Muscle of leg (tissue), 11 donors: ENCODE data around the gene PDCD10. TPM values are rescaled to one million over a fixed set of nuclear protein-coding genes. Genes with fewer than 3 reads are reported as not detected.
A peak's percentile ranks its signal among the peaks of the same experiment; 100 is the strongest.

Experiments used
- DNase-seq: peaks from one replicate; pipeline ENCODE4 v3.0.0; 2013
- H3K27ac ChIP-seq: one replicate; pipeline ENCODE4 v1.5.1; 2013; ENCODE audit warnings: mild to moderate bottlenecking, low read length, control low read depth
- H3K27me3 ChIP-seq: one replicate; pipeline ENCODE4 v1.6.1; 2013; ENCODE audit warnings: low read length; ENCODE audit not compliant: control insufficient read depth, insufficient read depth
- H3K36me3 ChIP-seq: one replicate; pipeline ENCODE4 v1.6.1; 2013; ENCODE audit warnings: low read length; ENCODE audit not compliant: control insufficient read depth, insufficient read depth
- H3K4me1 ChIP-seq: one replicate; pipeline ENCODE4 v1.6.1; 2013; ENCODE audit warnings: low read length; ENCODE audit not compliant: control insufficient read depth, insufficient read depth
- H3K4me3 ChIP-seq: one replicate; pipeline ENCODE4 v1.5.1; 2013; ENCODE audit warnings: low read length, control low read depth
- H3K9me3 ChIP-seq: replicated peaks from 2 replicates; pipeline ENCODE4 v1.6.1; 2013; ENCODE audit warnings: low read depth, low read length; ENCODE audit not compliant: control insufficient read depth
- WGBS: methylation state at CpG from one replicate; pipeline ENCODE4 v1.1.5; 2013; ENCODE audit warnings: missing lambda C conversion rate; ENCODE audit not compliant: insufficient coverage; 5-methylcytosine and 5-hydroxymethylcytosine counted together
- polyA plus RNA-seq, 8 donors: library from polyadenylated mRNA; unstranded; fragments of 120-200 nt; gene quantifications; one replicate each; pipeline versions ENCODE4 v1.2.1 to v1.2.3, GENCODE V29; 2013; ENCODE audit warnings: inconsistent platforms in 1 of 8, low replicate concordance in 1 of 8; ENCODE audit not compliant: insufficient read length in 8 of 8, insufficient read depth in 1 of 8
- total RNA-seq: library from RNA; stranded (reverse); fragments of 120-200 nt; gene quantifications from one replicate; pipeline ENCODE4 v1.2.4, GENCODE V29; 2013

PDCD10 gene
- total and polyA plus RNA-seq, 9 donors = 28.4 to 37.6 (median 31.1) TPM

DNA sequence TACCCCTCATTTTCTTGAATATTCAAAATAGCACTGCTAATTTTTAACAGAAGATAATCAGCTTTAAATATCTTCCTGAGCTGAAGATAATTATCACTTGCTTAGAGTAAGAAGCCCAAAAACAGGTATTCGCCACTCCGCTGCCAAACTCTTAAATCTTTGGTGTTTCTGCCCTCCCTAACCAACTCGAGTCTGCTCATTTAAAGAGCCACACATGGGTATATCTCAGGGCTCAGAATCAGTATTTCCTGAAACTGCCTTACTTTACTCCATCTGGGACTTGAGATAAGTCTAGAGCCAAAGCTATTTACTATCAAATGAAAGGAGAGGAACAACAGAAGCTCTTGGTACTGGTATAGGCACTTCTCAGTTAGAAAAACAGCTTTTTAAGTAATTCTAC lies 10.8 kb downstream of the PDCD10 start:
- no CpG with 5 or more reads among the region's 3 CpGs for WGBS
- Histone ChIP-seq H3K36me3 (peaks cover 5% of the 10 kb centered on the region), H3K27ac (no peak overlapping the region), H3K27me3 (no peaks in the 10 kb centered on the region), H3K9me3 (no peaks in the 10 kb centered on the region), H3K4me3 (no peak overlapping the region), H3K4me1 (peaks cover under 1% of the 10 kb centered on the region)
- DNase-seq = no peak

- Histone ChIP-seq H3K4me1 (no peaks in the 10 kb centered on the region), H3K27ac (no peak overlapping the region), H3K9me3 (no peaks in the 10 kb centered on the region), H3K27me3 (no peaks in the 10 kb centered on the region), H3K36me3 (peaks cover 11% of the 10 kb centered on the region), H3K4me3 (no peak overlapping the region)
- no peak for DNase-seq
- WGBS = no CpG with 5 or more reads among the region's 4 CpGs
Measured at GRCh38 chr3:167723025-167723512, 11.6 kb downstream of the PDCD10 start.

GRCh38 chr3:167718582-167718981 lies 16.1 kb downstream of the PDCD10 start:
- no peak overlapping the region for H3K4me3 ChIP-seq
- peaks cover 12% of the 10 kb centered on the region for H3K36me3 ChIP-seq
- H3K27me3 ChIP-seq = no peaks in the 10 kb centered on the region
- no CpG with 5 or more reads among the region's 1 CpG for WGBS
- no peak for DNase-seq
- H3K27ac ChIP-seq = no peak overlapping the region
- H3K9me3 ChIP-seq = no peaks in the 10 kb centered on the region
- H3K4me1 ChIP-seq = no peaks in the 10 kb centered on the region

GRCh38 chr3:167716920-167717319 lies 17.8 kb downstream of the PDCD10 start:
- DNase-seq = peak; percentile 5
- Histone ChIP-seq H3K9me3 (no peaks in the 10 kb centered on the region), H3K27me3 (no peaks in the 10 kb centered on the region), H3K27ac (no peak overlapping the region), H3K4me1 (no peaks in the 10 kb centered on the region), H3K36me3 (peaks cover 12% of the 10 kb centered on the region), H3K4me3 (no peak overlapping the region)
- no CpG with 5 or more reads among the region's 2 CpGs for WGBS

GRCh38 chr3:167714871-167715270 lies 19.8 kb downstream of the PDCD10 start:
- no peak overlapping the region for H3K4me3 ChIP-seq
- H3K36me3 ChIP-seq = peaks cover 19% of the 10 kb centered on the region
- WGBS = no CpG with 5 or more reads among the region's 1 CpG

GRCh38 chr3:167712445-167712844 lies 22.2 kb downstream of the PDCD10 start:
- no peaks in the 10 kb centered on the region for H3K27me3 ChIP-seq
- H3K4me3 ChIP-seq = no peak overlapping the region
- no peaks in the 10 kb centered on the region for H3K9me3 ChIP-seq
- no peaks in the 10 kb centered on the region for H3K4me1 ChIP-seq
- WGBS = no CpG with 5 or more reads among the region's 3 CpGs
- H3K27ac ChIP-seq = no peak overlapping the region
- peaks cover 18% of the 10 kb centered on the region for H3K36me3 ChIP-seq
- DNase-seq = no peak

More at GRCh38 chr3:167714871-167715270, 19.8 kb downstream of the PDCD10 start:
- Histone ChIP-seq H3K27ac (no peak overlapping the region), H3K27me3 (no peaks in the 10 kb centered on the region), H3K4me1 (no peaks in the 10 kb centered on the region), H3K9me3 (no peaks in the 10 kb centered on the region)
- no peak for DNase-seq

DNA sequence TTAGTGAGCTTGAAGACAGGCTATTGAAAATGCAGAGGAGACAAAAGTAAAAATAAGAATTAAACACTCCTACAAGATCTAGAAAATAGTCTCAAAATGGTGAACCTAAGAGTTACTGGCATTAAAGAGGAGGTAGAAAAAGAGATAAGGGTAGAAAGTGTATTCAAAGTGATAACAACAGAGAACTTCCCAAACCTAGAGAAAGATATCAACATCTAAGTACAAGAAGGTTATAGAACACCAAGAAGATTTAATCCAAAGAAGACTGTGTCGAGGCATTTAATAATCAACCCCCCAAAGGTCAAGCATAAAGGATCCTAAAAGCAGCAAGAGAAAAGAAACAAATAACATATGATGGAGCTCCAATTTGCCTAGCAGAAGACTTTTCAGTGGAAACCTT lies 23.3 kb downstream of the PDCD10 start:
- no peaks in the 10 kb centered on the region for H3K9me3 ChIP-seq
- no peak overlapping the region for H3K27ac ChIP-seq
- no peaks in the 10 kb centered on the region for H3K27me3 ChIP-seq
- no peaks in the 10 kb centered on the region for H3K4me1 ChIP-seq
- no peak overlapping the region for H3K4me3 ChIP-seq
- no CpG with 5 or more reads among the region's 1 CpG for WGBS
- peaks cover 18% of the 10 kb centered on the region for H3K36me3 ChIP-seq
- no peak for DNase-seq

DNA sequence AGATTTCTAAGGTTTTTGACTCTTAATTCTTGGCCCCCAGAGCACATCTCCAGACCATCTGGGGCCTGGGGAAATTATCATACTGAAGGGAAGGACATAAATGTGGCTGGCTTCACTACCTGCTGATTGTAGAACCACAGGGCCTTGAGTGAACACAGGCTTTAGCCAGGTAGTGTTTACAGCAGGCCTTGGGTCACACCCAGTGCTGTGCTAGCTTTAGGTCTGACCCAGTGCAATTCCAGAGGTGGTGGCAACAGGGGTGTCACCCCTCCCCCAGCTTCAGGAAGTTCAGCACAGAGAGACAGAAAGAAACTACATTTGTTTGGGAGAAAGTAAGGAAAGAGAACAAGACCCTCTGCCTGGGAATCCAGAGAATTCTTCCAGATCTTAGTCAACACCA lies 24.1 kb downstream of the PDCD10 start:
- DNase-seq = no peak
- no peak overlapping the region for H3K27ac ChIP-seq
- no peak overlapping the region for H3K4me3 ChIP-seq
- peaks cover 18% of the 10 kb centered on the region for H3K36me3 ChIP-seq
- H3K4me1 ChIP-seq = no peaks in the 10 kb centered on the region
- H3K9me3 ChIP-seq = no peaks in the 10 kb centered on the region
- no peaks in the 10 kb centered on the region for H3K27me3 ChIP-seq

- no peak overlapping the region for H3K27ac ChIP-seq
- H3K4me1 ChIP-seq = no peaks in the 10 kb centered on the region
- no peak for DNase-seq
- WGBS = 89% methylated on average over 3 of the region's 4 CpGs
- no peak overlapping the region for H3K4me3 ChIP-seq
- no peaks in the 10 kb centered on the region for H3K9me3 ChIP-seq
- H3K36me3 ChIP-seq = peaks cover 18% of the 10 kb centered on the region
- H3K27me3 ChIP-seq = no peaks in the 10 kb centered on the region
Measured at GRCh38 chr3:167709690-167710089, 25.0 kb downstream of the PDCD10 start.

DNA sequence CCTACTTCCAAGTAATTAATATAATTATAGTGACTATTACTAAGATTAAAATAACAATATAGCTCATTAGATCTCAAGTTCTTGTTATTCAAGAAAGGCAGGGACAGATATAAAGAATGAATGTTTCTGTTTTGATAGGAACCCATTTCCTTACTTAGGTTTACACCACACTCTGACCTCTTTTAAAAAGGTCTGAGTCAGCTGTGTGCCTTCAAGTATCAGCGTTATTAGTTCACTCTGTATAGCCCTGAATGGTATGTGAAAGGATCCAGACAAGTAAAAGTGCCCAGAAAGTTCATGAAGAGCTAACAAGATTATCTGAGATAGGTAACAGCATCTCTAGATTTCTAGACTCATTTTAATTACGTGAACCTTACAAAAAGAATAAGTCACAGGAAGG lies 28.9 kb downstream of the PDCD10 start:
- DNase-seq = no peak
- Histone ChIP-seq H3K9me3 (no peaks in the 10 kb centered on the region), H3K36me3 (peaks cover 24% of the 10 kb centered on the region), H3K4me1 (no peaks in the 10 kb centered on the region), H3K27ac (no peak overlapping the region), H3K4me3 (no peak overlapping the region), H3K27me3 (no peaks in the 10 kb centered on the region)
- WGBS = no CpG with 5 or more reads among the region's 2 CpGs

- DNase-seq = no peak
- Histone ChIP-seq H3K36me3 (peaks cover 7% of the 10 kb centered on the region), H3K4me1 (no peaks in the 10 kb centered on the region), H3K27ac (no peak overlapping the region), H3K27me3 (no peaks in the 10 kb centered on the region), H3K9me3 (no peaks in the 10 kb centered on the region), H3K4me3 (no peak overlapping the region)
- WGBS = no CpG with 5 or more reads among the region's 2 CpGs
Measured at GRCh38 chr3:167700926-167701325, 33.8 kb downstream of the PDCD10 start.
